ENCODE results near the gene RNH1.
A peak's percentile ranks its signal among the peaks of the same experiment; 100 is the strongest.

The RNH1 gene

GRCh38 chr11:454801-455565, 52.1 kb downstream of the RNH1 start:
- DNase-seq = no peak

- DNase-seq = no peak
Observed at GRCh38 chr11:454043-454442, 53.0 kb downstream of the RNH1 start.

- no peak for DNase-seq
Observed at GRCh38 chr11:453564-453963, 53.5 kb downstream of the RNH1 start.

- DNase-seq = no peak
Observed at GRCh38 chr11:452916-453527, 54.0 kb downstream of the RNH1 start.

- no peak for DNase-seq
Observed at GRCh38 chr11:452203-452744, 54.8 kb downstream of the RNH1 start.

GRCh38 chr11:451738-452137, 55.3 kb downstream of the RNH1 start:
- no peak for DNase-seq

GRCh38 chr11:450809-451451, 56.1 kb downstream of the RNH1 start:
- peak; percentile 83 to 85 for DNase-seq

GRCh38 chr11:449889-450808, 56.9 kb downstream of the RNH1 start, which contains the start of gene PTDSS2:
TSS of gene PTDSS2 (plus strand) at chr11:450279. CDS start at chr11:450456, 177 bp downstream.
- peak; percentile 93 to 94 for DNase-seq

GRCh38 chr11:447923-448731, 58.9 kb downstream of the RNH1 start:
- DNase-seq = peak; percentile 92 to 96

- no peak for DNase-seq
Observed at GRCh38 chr11:446891-447290, 60.2 kb downstream of the RNH1 start.

- no peak for DNase-seq
Observed at GRCh38 chr11:445765-446588, 61.1 kb downstream of the RNH1 start.
